Ovary (tissue), 9 donors: ENCODE results near the gene EFHC2. TPM values are rescaled to one million over a fixed set of nuclear protein-coding genes. Genes with fewer than 3 reads are reported as not detected.
A peak's percentile ranks its signal among the peaks of the same experiment; 100 is the strongest.

Experiments
- DNase-seq, 5 donors: peaks; one replicate each; pipeline ENCODE4 v3.0.0-alpha.2; 2019 to 2020
- H3K27ac ChIP-seq, 2 donors: fragments of 200-600 bp; one replicate each; pipeline versions ENCODE4 v1.5.1 to v1.8.0; 2019 to 2022
- H3K27me3 ChIP-seq: fragments of 200-600 bp; one replicate; pipeline ENCODE4 v1.8.0; 2022
- H3K36me3 ChIP-seq: fragments of 200-600 bp; sonication (generic); one replicate; pipeline ENCODE4 v1.5.1; 2019
- H3K4me1 ChIP-seq: one replicate; pipeline ENCODE4 v1.8.1; 2013; ENCODE audit warnings: mild to moderate bottlenecking, moderate library complexity; ENCODE audit not compliant: insufficient read depth
- H3K4me3 ChIP-seq: fragments of 200-600 bp; sonication (generic); one replicate; pipeline ENCODE4 v1.5.1; 2017
- H3K9me3 ChIP-seq, 2 donors: fragments of 200-600 bp in 1 of 2; sonication (generic) in 1 of 2; one replicate each; pipeline versions ENCODE4 v1.5.1 to v1.8.1; 2013 to 2019; ENCODE audit warnings: mild to moderate bottlenecking in 1 of 2, moderate library complexity in 1 of 2
- EP300 ChIP-seq: sonication (generic); formaldehyde crosslinking; IDR thresholded peaks from one replicate; pipeline ENCODE4 v1.6.1; 2017; ENCODE audit warnings: antibody characterized with exemption
- POLR2A ChIP-seq: fragments of 450-650 bp; IDR thresholded peaks from one replicate; pipeline ENCODE4 v1.6.1; 2017; ENCODE audit warnings: antibody characterized with exemption, mild to moderate bottlenecking, moderate library complexity
- WGBS, 3 donors: extraction: QIAGEN DNeasy Blood & Tissue Kit in 1 of 3; methylation state at CpG; one replicate each; pipeline versions ENCODE4 v1.1.5 to v1.1.7; 2013 to 2017; 5-methylcytosine and 5-hydroxymethylcytosine counted together
- intact Hi-C, 4 donors: fragments of 100-400 bp; cut with DNase I; formaldehyde crosslinking; loops; one replicate each; pipeline versions ENCODE4 v1.11.0 to v1.15.1; 2022 to 2023
- polyA plus RNA-seq, 2 donors: library from polyadenylated mRNA; stranded (reverse); fragments of 200-250 nt in 1 of 2; fragments of 350-450 nt in 1 of 2; fragmentation: Illumina TruSeq in 1 of 2; extraction: RNeasy Lipid Tissue Mini Kit (QIAGEN cat#74804) in 1 of 2; gene quantifications; one replicate each; pipeline ENCODE4 v1.2.3, GENCODE V29; 2013 to 2014
- total RNA-seq, 7 donors: library from RNA; depleted of rRNA in 2 of 7; stranded (reverse); fragments of >200 nt in 2 of 7; fragmentation: NEBNext Ultra II Directional in 3 of 7; extraction: Animal tissue kit (Norgen Biotek cat#: 25700) in 3 of 7; gene quantifications; one replicate each; pipeline versions ENCODE4 v1.1.0 to v1.2.4, GENCODE V29; 2016 to 2023
- TF ChIP-seq, protein P1 (sequence below), 3 donors: fragments of 450-650 bp in 2 of 3; fragments of 200-600 bp in 1 of 3; IDR thresholded peaks; one replicate each; pipeline versions ENCODE4 v1.5.1 to v1.8.0; 2016 to 2022; ENCODE audit warnings: antibody characterized with exemption in 3 of 3, mild to moderate bottlenecking in 1 of 3
- donor health status: DM: no; HTN: no; CAD: no; lungs with moderate emphysema.
- donor health status: DM: no; HTN: no; CAD: no.
- donor health status: Bipolar disorder and iron deficiency.
- donor health status: DM: yes; HTN: yes; CAD: no.
- donor health status: DM: no; HTN: no; CAD: no.
- donor health status: DM: yes; HTN: yes; CAD: no.

Gene EFHC2
- total and polyA plus RNA-seq, 9 donors, result 1.8 to 16.1 (median 2.4) TPM

- Histone ChIP-seq H3K27me3 (no peaks in the 10 kb centered on the region), H3K36me3 (no peaks in the 10 kb centered on the region), H3K27ac (no peak overlapping the region), H3K4me3 (no peak overlapping the region), H3K4me1 (no peaks in the 10 kb centered on the region), H3K9me3 (no peaks in the 10 kb centered on the region)
- intact Hi-C loops, result no loop called here
- TF ChIP-seq EP300 (no peak), POLR2A (no peak)
- TF ChIP-seq, protein P1, sequence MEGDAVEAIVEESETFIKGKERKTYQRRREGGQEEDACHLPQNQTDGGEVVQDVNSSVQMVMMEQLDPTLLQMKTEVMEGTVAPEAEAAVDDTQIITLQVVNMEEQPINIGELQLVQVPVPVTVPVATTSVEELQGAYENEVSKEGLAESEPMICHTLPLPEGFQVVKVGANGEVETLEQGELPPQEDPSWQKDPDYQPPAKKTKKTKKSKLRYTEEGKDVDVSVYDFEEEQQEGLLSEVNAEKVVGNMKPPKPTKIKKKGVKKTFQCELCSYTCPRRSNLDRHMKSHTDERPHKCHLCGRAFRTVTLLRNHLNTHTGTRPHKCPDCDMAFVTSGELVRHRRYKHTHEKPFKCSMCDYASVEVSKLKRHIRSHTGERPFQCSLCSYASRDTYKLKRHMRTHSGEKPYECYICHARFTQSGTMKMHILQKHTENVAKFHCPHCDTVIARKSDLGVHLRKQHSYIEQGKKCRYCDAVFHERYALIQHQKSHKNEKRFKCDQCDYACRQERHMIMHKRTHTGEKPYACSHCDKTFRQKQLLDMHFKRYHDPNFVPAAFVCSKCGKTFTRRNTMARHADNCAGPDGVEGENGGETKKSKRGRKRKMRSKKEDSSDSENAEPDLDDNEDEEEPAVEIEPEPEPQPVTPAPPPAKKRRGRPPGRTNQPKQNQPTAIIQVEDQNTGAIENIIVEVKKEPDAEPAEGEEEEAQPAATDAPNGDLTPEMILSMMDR (IDR thresholded peaks at IDR 0.05), result no peak
- WGBS, 3 donors, result 54 to 60% (median 57%) methylated on average over 1 of the region's 1 CpG
- DNase-seq, result no peak
These were observed 39.4 kb upstream of the EFHC2 start for GRCh38 chrX:44382871-44383270.

DNA sequence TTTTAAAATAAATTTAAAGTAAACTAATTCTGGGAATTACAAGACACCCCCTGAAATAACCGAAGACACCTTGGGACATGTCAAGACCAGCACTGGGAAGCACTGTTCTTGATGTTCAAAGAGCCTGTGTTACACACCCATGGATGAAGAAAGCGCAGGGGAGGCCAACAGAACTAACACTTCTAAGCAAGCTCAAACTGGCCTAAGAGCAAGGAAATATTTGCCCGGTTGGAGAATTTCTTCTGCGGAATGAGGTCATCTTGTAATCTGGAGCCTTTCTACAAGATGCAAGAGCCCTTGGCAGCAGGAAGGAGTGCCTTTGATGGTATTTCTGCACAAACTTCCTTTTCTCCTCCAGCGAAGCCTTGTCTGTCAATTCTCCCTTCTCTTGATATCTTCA lies 9.3 kb upstream of the EFHC2 start:
- Histone ChIP-seq H3K27me3 (no peaks in the 10 kb centered on the region), H3K9me3 (no peaks in the 10 kb centered on the region), H3K36me3 (no peaks in the 10 kb centered on the region), H3K4me3 (no peak overlapping the region), H3K4me1 (no peaks in the 10 kb centered on the region), H3K27ac (no peak overlapping the region)
- intact Hi-C loops, result no loop called here
- 72 to 77% (median 73%) methylated on average over 5 of the region's 5 CpGs for WGBS, 3 donors
- no peak for DNase-seq
- no peak for TF ChIP-seq POLR2A

- H3K4me3 ChIP-seq, result no peak overlapping the region
- TF ChIP-seq POLR2A (no peak), EP300 (no peak)
- TF ChIP-seq, protein P1 (IDR thresholded peaks at IDR 0.05), result no peak
- H3K36me3 ChIP-seq, result no peaks in the 10 kb centered on the region
- no peak for DNase-seq
- no peaks in the 10 kb centered on the region for H3K9me3 ChIP-seq
- no peaks in the 10 kb centered on the region for H3K27me3 ChIP-seq
- intact Hi-C loops, result no loop called here
- WGBS, 3 donors, result 50 to 56% (median 52%) methylated on average over 5 of the region's 5 CpGs
- no peak overlapping the region for H3K27ac ChIP-seq
- no peaks in the 10 kb centered on the region for H3K4me1 ChIP-seq
These were observed 6.1 kb upstream of the EFHC2 start for GRCh38 chrX:44349561-44349960.

GRCh38 chrX:44344687-44345086 lies 1.2 kb upstream of the EFHC2 start:
- TF ChIP-seq POLR2A (no peak), EP300 (no peak)
- TF ChIP-seq, protein P1 (IDR thresholded peaks at IDR 0.05), result no peak
- H3K9me3 ChIP-seq, result no peaks in the 10 kb centered on the region
- intact Hi-C loops, result no loop called here
- WGBS, 3 donors, result 33 to 49% (median 41%) methylated on average over 7 of the region's 7 CpGs
- no peaks in the 10 kb centered on the region for H3K27me3 ChIP-seq
- no peak for DNase-seq
- H3K4me3 ChIP-seq, result no peak overlapping the region
- H3K27ac ChIP-seq, result peak overlapping the region in 1 of 2 donors; percentile 17
- H3K4me1 ChIP-seq, result no peaks in the 10 kb centered on the region
- H3K36me3 ChIP-seq, result no peaks in the 10 kb centered on the region

GRCh38 chrX:44344194-44344593 lies 722 bp upstream of the EFHC2 start:
- no peak for TF ChIP-seq POLR2A
- TF ChIP-seq, protein P1 (IDR thresholded peaks at IDR 0.05), result no peak
- TF ChIP-seq EP300, result no peak
- intact Hi-C loops, result no loop called here
- Histone ChIP-seq H3K4me3 (no peak overlapping the region), H3K36me3 (no peaks in the 10 kb centered on the region), H3K27ac (peak overlapping the region in 1 of 2 donors; percentile 17), H3K9me3 (no peaks in the 10 kb centered on the region), H3K4me1 (no peaks in the 10 kb centered on the region), H3K27me3 (no peaks in the 10 kb centered on the region)
- DNase-seq, result peak in 4 of 5 donors; percentile 13 to 41 (median 16)
- 23 to 50% (median 43%) methylated on average over 16 of the region's 16 CpGs for WGBS, 3 donors
